Measurements from ENCODE around the gene IKBKE.

The IKBKE gene

GRCh38 chr1:206451134-206451686 is 19.1 kb upstream of the IKBKE start:
- no peak overlapping the region for H3K9ac ChIP-seq (ENCODE audit: low read length)
- H3K27me3 ChIP-seq (ENCODE audit: low read depth, low read length), result no peaks in the 10 kb centered on the region
- no peak overlapping the region for H2AFZ ChIP-seq (ENCODE audit: low read depth, low read length)
- no peak overlapping the region for H3K27ac ChIP-seq (ENCODE audit: low read length)
- no peak overlapping the region for H3K4me2 ChIP-seq (ENCODE audit: low read length)
- H3K9me3 ChIP-seq (ENCODE audit: insufficient read depth, low read length), result no peaks in the 10 kb centered on the region
- H3K36me3 ChIP-seq (replicated peaks; ENCODE audit: low read depth, low read length), result peaks cover 60% of the 10 kb centered on the region
- no peak overlapping the region for H3K4me3 ChIP-seq (ENCODE audit: low read length)
- no peaks in the 10 kb centered on the region for H3K79me2 ChIP-seq (ENCODE audit: low read length)
- no peaks in the 10 kb centered on the region for H4K20me1 ChIP-seq (ENCODE audit: insufficient read depth, low read length)
- no peaks in the 10 kb centered on the region for H3K4me1 ChIP-seq (ENCODE audit: low read length)
- TF ChIP-seq EZH2phosphoT487 (IDR thresholded peaks at IDR 0.05; ENCODE audit: low read depth), result no peak
- no peak for TF ChIP-seq CTCF (IDR thresholded peaks at IDR 0.05; ENCODE audit: low read depth, low read length)

GRCh38 chr1:206453111-206453510 is 17.2 kb upstream of the IKBKE start:
- TF ChIP-seq EZH2phosphoT487 (IDR thresholded peaks at IDR 0.05; ENCODE audit: low read depth) (no peak), CTCF (IDR thresholded peaks at IDR 0.05; ENCODE audit: low read depth, low read length) (no peak)
- no peak overlapping the region for H2AFZ ChIP-seq (ENCODE audit: low read depth, low read length)
- peaks cover 48% of the 10 kb centered on the region for H3K36me3 ChIP-seq (replicated peaks; ENCODE audit: low read depth, low read length)
- no peak overlapping the region for H3K27ac ChIP-seq (ENCODE audit: low read length)
- no peaks in the 10 kb centered on the region for H3K9me3 ChIP-seq (ENCODE audit: insufficient read depth, low read length)
- no peak overlapping the region for H3K9ac ChIP-seq (ENCODE audit: low read length)
- no peaks in the 10 kb centered on the region for H3K27me3 ChIP-seq (ENCODE audit: low read depth, low read length)
- no peak overlapping the region for H3K4me3 ChIP-seq (ENCODE audit: low read length)
- no peaks in the 10 kb centered on the region for H3K4me1 ChIP-seq (ENCODE audit: low read length)
- no peaks in the 10 kb centered on the region for H4K20me1 ChIP-seq (ENCODE audit: insufficient read depth, low read length)
- H3K4me2 ChIP-seq (ENCODE audit: low read length), result no peak overlapping the region
- H3K79me2 ChIP-seq (ENCODE audit: low read length), result no peaks in the 10 kb centered on the region

- Histone ChIP-seq H4K20me1 (ENCODE audit: insufficient read depth, low read length) (no peaks in the 10 kb centered on the region), H3K4me2 (ENCODE audit: low read length) (no peak overlapping the region), H2AFZ (ENCODE audit: low read depth, low read length) (no peak overlapping the region), H3K4me3 (ENCODE audit: low read length) (no peak overlapping the region), H3K4me1 (ENCODE audit: low read length) (no peaks in the 10 kb centered on the region), H3K9me3 (ENCODE audit: insufficient read depth, low read length) (no peaks in the 10 kb centered on the region), H3K36me3 (replicated peaks; ENCODE audit: low read depth, low read length) (peaks cover 44% of the 10 kb centered on the region), H3K79me2 (ENCODE audit: low read length) (no peaks in the 10 kb centered on the region), H3K9ac (ENCODE audit: low read length) (no peak overlapping the region), H3K27ac (ENCODE audit: low read length) (no peak overlapping the region), H3K27me3 (ENCODE audit: low read depth, low read length) (no peaks in the 10 kb centered on the region)
- no peak for TF ChIP-seq EZH2phosphoT487 (IDR thresholded peaks at IDR 0.05; ENCODE audit: low read depth)
- TF ChIP-seq CTCF (IDR thresholded peaks at IDR 0.05; ENCODE audit: low read depth, low read length), result no peak
Observed at GRCh38 chr1:206455289-206455665, 15.0 kb upstream of the IKBKE start.

GRCh38 chr1:206455666-206456344 is 14.5 kb upstream of the IKBKE start:
- Histone ChIP-seq H3K9me3 (ENCODE audit: insufficient read depth, low read length) (no peaks in the 10 kb centered on the region), H4K20me1 (ENCODE audit: insufficient read depth, low read length) (no peaks in the 10 kb centered on the region), H3K4me3 (ENCODE audit: low read length) (no peak overlapping the region), H3K4me1 (ENCODE audit: low read length) (no peaks in the 10 kb centered on the region), H3K36me3 (replicated peaks; ENCODE audit: low read depth, low read length) (peaks cover 40% of the 10 kb centered on the region), H3K79me2 (ENCODE audit: low read length) (no peaks in the 10 kb centered on the region), H3K27me3 (ENCODE audit: low read depth, low read length) (no peaks in the 10 kb centered on the region), H3K27ac (ENCODE audit: low read length) (no peak overlapping the region), H2AFZ (ENCODE audit: low read depth, low read length) (no peak overlapping the region), H3K9ac (ENCODE audit: low read length) (no peak overlapping the region), H3K4me2 (ENCODE audit: low read length) (no peak overlapping the region)
- TF ChIP-seq EZH2phosphoT487 (IDR thresholded peaks at IDR 0.05; ENCODE audit: low read depth), result no peak
- no peak for TF ChIP-seq CTCF (IDR thresholded peaks at IDR 0.05; ENCODE audit: low read depth, low read length)
